ENCODE data around the gene NLRP11.
"Not testable (repeated sequence)": the region's sequence is repeated elsewhere in the genome, so short reads cannot be mapped to it uniquely, and the experiment has no call there.

Gene NLRP11

GRCh38 chr19:55778331-55778730 is 53.5 kb downstream of the NLRP11 start:
- Histone ChIP-seq H3K27me3 (ENCODE audit: control insufficient read depth, insufficient read depth, low read length) (no peaks in the 10 kb centered on the region), H3K36me3 (ENCODE audit: insufficient read depth, low read length) (no peaks in the 10 kb centered on the region), H3K4me3 (ENCODE audit: low read length) (no peak overlapping the region), H3K9me3 (replicated peaks; ENCODE audit: low read length) (no peaks in the 10 kb centered on the region), H3K4me2 (ENCODE audit: low read length) (no peak overlapping the region), H3K9ac (ENCODE audit: low read depth, low read length) (no peak overlapping the region), H3K4me1 (ENCODE audit: control insufficient read depth, insufficient read depth, low read length) (no peaks in the 10 kb centered on the region)

- Histone ChIP-seq H3K9ac (ENCODE audit: low read depth, low read length) (no peak overlapping the region), H3K4me1 (ENCODE audit: control insufficient read depth, insufficient read depth, low read length) (no peaks in the 10 kb centered on the region), H3K36me3 (ENCODE audit: insufficient read depth, low read length) (no peaks in the 10 kb centered on the region), H3K27me3 (ENCODE audit: control insufficient read depth, insufficient read depth, low read length) (no peaks in the 10 kb centered on the region), H3K4me3 (ENCODE audit: low read length) (no peak overlapping the region), H3K4me2 (ENCODE audit: low read length) (no peak overlapping the region), H3K9me3 (replicated peaks; ENCODE audit: low read length) (no peaks in the 10 kb centered on the region)
These were observed 54.3 kb downstream of the NLRP11 start for GRCh38 chr19:55777528-55777927.

DNA sequence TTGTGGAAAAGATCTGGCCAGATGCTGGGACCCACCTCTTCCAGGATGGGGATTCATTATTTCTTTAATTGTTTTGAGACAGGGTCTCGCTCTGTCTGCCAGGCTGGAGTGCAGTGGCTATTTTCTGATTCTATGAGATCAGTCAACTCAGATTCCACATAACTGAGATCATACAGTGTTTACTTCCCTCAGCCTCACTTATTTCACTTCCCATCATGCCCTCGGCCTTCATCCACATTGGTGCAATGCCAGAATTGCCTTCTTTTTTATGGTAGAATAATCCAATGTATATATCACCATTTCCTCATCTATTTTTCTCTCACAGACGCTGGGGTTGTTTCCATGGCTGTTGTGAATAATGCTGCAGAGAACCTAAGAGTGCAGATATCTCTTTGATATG is 62.2 kb downstream of the NLRP11 start:
- not testable (repeated sequence) for H3K9ac ChIP-seq (ENCODE audit: low read depth, low read length); H3K4me1 ChIP-seq (ENCODE audit: control insufficient read depth, insufficient read depth, low read length); H3K27me3 ChIP-seq (ENCODE audit: control insufficient read depth, insufficient read depth, low read length); H3K4me2 ChIP-seq (ENCODE audit: low read length); H3K9me3 ChIP-seq (replicated peaks; ENCODE audit: low read length); H3K36me3 ChIP-seq (ENCODE audit: insufficient read depth, low read length); H3K4me3 ChIP-seq (ENCODE audit: low read length)

DNA sequence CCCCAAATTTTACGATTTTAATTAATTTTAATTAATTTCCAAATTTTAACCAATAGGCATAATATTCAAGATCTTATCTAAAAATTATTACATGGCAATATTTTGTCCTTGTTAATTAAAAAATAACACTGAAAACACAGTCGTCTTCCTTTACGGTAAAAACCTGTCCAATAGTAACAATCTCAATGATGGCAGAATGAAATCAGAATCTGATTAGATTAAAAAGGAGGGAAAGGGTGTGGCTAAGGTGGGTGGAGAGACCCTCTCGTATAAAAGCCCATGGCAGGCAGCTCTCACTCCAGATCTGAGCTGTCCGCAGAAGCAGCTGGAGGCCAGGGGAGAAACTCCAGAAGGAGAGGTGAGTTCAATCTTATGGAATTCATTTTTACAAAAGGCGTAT is 63.0 kb downstream of the NLRP11 start, which contains the start of gene RFPL4AL1:
TSS of gene RFPL4AL1 (plus strand) at position 301 of the 400 bp plus-strand sequence. CDS start 2,687 bp downstream, outside the sequence.
- H3K4me2 ChIP-seq (ENCODE audit: low read length); H3K9ac ChIP-seq (ENCODE audit: low read depth, low read length); H3K27me3 ChIP-seq (ENCODE audit: control insufficient read depth, insufficient read depth, low read length); H3K9me3 ChIP-seq (replicated peaks; ENCODE audit: low read length); H3K4me3 ChIP-seq (ENCODE audit: low read length); H3K4me1 ChIP-seq (ENCODE audit: control insufficient read depth, insufficient read depth, low read length); H3K36me3 ChIP-seq (ENCODE audit: insufficient read depth, low read length): not testable (repeated sequence)

- Histone ChIP-seq H3K36me3 (ENCODE audit: insufficient read depth, low read length) (no peaks in the 10 kb centered on the region), H3K9me3 (replicated peaks; ENCODE audit: low read length) (no peaks in the 10 kb centered on the region), H3K4me1 (ENCODE audit: control insufficient read depth, insufficient read depth, low read length) (no peaks in the 10 kb centered on the region), H3K4me3 (ENCODE audit: low read length) (no peak overlapping the region), H3K27me3 (ENCODE audit: control insufficient read depth, insufficient read depth, low read length) (no peaks in the 10 kb centered on the region), H3K4me2 (ENCODE audit: low read length) (no peak overlapping the region), H3K9ac (ENCODE audit: low read depth, low read length) (no peak overlapping the region)
These were observed 65.3 kb downstream of the NLRP11 start for GRCh38 chr19:55766466-55766865.

GRCh38 chr19:55758797-55759196 is 73.0 kb downstream of the NLRP11 start, which contains the start of gene RFPL4A:
Gene RFPL4A (plus strand): TSS chr19:55759097. CDS start chr19:55761801, 2,704 bp downstream.
- H3K9me3 ChIP-seq (replicated peaks; ENCODE audit: low read length); H3K4me1 ChIP-seq (ENCODE audit: control insufficient read depth, insufficient read depth, low read length); H3K27me3 ChIP-seq (ENCODE audit: control insufficient read depth, insufficient read depth, low read length); H3K36me3 ChIP-seq (ENCODE audit: insufficient read depth, low read length); H3K4me2 ChIP-seq (ENCODE audit: low read length); H3K4me3 ChIP-seq (ENCODE audit: low read length); H3K9ac ChIP-seq (ENCODE audit: low read depth, low read length): not testable (repeated sequence)

- H3K4me1 ChIP-seq (ENCODE audit: control insufficient read depth, insufficient read depth, low read length); H3K9ac ChIP-seq (ENCODE audit: low read depth, low read length); H3K27me3 ChIP-seq (ENCODE audit: control insufficient read depth, insufficient read depth, low read length); H3K36me3 ChIP-seq (ENCODE audit: insufficient read depth, low read length); H3K9me3 ChIP-seq (replicated peaks; ENCODE audit: low read length); H3K4me3 ChIP-seq (ENCODE audit: low read length); H3K4me2 ChIP-seq (ENCODE audit: low read length): not testable (repeated sequence)
These were observed 75.0 kb downstream of the NLRP11 start for GRCh38 chr19:55756808-55757207.

DNA sequence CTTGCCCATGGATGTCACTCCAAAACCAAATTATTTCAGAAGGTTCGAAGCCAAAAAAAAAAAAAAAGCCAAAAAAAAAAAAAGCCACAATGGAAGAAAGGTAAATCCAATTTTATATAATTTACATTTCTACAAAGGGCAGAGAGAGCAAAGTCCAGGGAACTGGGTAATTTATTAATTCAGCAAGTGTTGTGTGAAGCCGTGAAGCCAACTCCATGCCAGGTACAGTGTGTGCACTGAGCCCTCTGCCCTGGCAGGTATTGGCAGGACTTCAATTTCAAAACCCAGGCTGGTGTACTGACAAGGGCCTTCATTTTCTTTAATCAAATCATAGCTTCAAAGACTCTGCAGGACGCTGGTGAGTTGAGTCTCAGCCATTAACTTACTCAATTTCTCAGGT is 78.4 kb downstream of the NLRP11 start:
- Histone ChIP-seq H3K4me2 (ENCODE audit: low read length) (no peak overlapping the region), H3K4me1 (ENCODE audit: control insufficient read depth, insufficient read depth, low read length) (no peaks in the 10 kb centered on the region), H3K4me3 (ENCODE audit: low read length) (no peak overlapping the region), H3K9ac (ENCODE audit: low read depth, low read length) (no peak overlapping the region), H3K27me3 (ENCODE audit: control insufficient read depth, insufficient read depth, low read length) (no peaks in the 10 kb centered on the region), H3K36me3 (ENCODE audit: insufficient read depth, low read length) (no peaks in the 10 kb centered on the region), H3K9me3 (replicated peaks; ENCODE audit: low read length) (no peaks in the 10 kb centered on the region)

- H3K36me3 ChIP-seq (ENCODE audit: insufficient read depth, low read length): no peaks in the 10 kb centered on the region
- H3K27me3 ChIP-seq (ENCODE audit: control insufficient read depth, insufficient read depth, low read length): no peaks in the 10 kb centered on the region
- no peaks in the 10 kb centered on the region for H3K9me3 ChIP-seq (replicated peaks; ENCODE audit: low read length)
- H3K4me1 ChIP-seq (ENCODE audit: control insufficient read depth, insufficient read depth, low read length): no peaks in the 10 kb centered on the region
- no peak overlapping the region for H3K4me3 ChIP-seq (ENCODE audit: low read length)
- no peak overlapping the region for H3K4me2 ChIP-seq (ENCODE audit: low read length)
- no peak overlapping the region for H3K9ac ChIP-seq (ENCODE audit: low read depth, low read length)
These were observed 81.1 kb downstream of the NLRP11 start for GRCh38 chr19:55750715-55751114.

GRCh38 chr19:55738302-55738701 is 93.5 kb downstream of the NLRP11 start, which contains the start of gene NLRP9:
Gene NLRP9 (minus strand): TSS chr19:55738402. CDS start chr19:55738374, 28 bp downstream.
- Histone ChIP-seq H3K4me1 (ENCODE audit: control insufficient read depth, insufficient read depth, low read length) (no peaks in the 10 kb centered on the region), H3K36me3 (ENCODE audit: insufficient read depth, low read length) (no peaks in the 10 kb centered on the region), H3K4me2 (ENCODE audit: low read length) (no peak within 1 kb of the TSS), H3K4me3 (ENCODE audit: low read length) (no peak within 1 kb of the TSS), H3K27me3 (ENCODE audit: control insufficient read depth, insufficient read depth, low read length) (no peaks in the 10 kb centered on the region), H3K9me3 (replicated peaks; ENCODE audit: low read length) (no peaks in the 10 kb centered on the region), H3K9ac (ENCODE audit: low read depth, low read length) (no peak within 1 kb of the TSS)

Data from skeletal muscle satellite cell (primary cell).